HFF-Myc (cell line): Measurements from ENCODE around the gene STK32C.

ENCODE experiments used
- DNase-seq: peaks from one replicate; pipeline ENCODE4 v3.0.0-alpha.2; 2011; ENCODE audit warnings: low read depth; ENCODE audit errors: extremely low read depth
- H3K4me3 ChIP-seq: replicated peaks from 2 replicates; pipeline ENCODE4 v1.5.1; 2011; ENCODE audit warnings: low read depth, mild to moderate bottlenecking, control low read depth, low read length
- CTCF ChIP-seq: IDR thresholded peaks from 2 replicates; pipeline ENCODE4 v1.5.1; 2012; ENCODE audit warnings: mild to moderate bottlenecking, low read depth, low read length, control low read depth; ENCODE audit errors: missing control alignments

The STK32C gene

GRCh38 chr10:132313305-132313704 is 5.6 kb upstream of the STK32C start:
- no peak overlapping the region for H3K4me3 ChIP-seq
- DNase-seq = no peak
- TF ChIP-seq CTCF = no peak

GRCh38 chr10:132311338-132311939 is 3.7 kb upstream of the STK32C start:
- no peak for DNase-seq
- TF ChIP-seq CTCF = no peak
- no peak overlapping the region for H3K4me3 ChIP-seq

- TF ChIP-seq CTCF = no peak
- DNase-seq = no peak
- H3K4me3 ChIP-seq = no peak overlapping the region
Observed at GRCh38 chr10:132310701-132311337, 3.1 kb upstream of the STK32C start.

GRCh38 chr10:132309879-132310591 is 2.3 kb upstream of the STK32C start:
- DNase-seq = no peak
- no peak overlapping the region for H3K4me3 ChIP-seq
- no peak for TF ChIP-seq CTCF

- no peak overlapping the region for H3K4me3 ChIP-seq
- DNase-seq = no peak
- no peak for TF ChIP-seq CTCF
Observed at GRCh38 chr10:132309471-132309865, 1.7 kb upstream of the STK32C start.

- peak overlapping the region; percentile 55 for H3K4me3 ChIP-seq
- no peak for TF ChIP-seq CTCF
- no peak for DNase-seq
Observed at GRCh38 chr10:132308587-132309470, 1.1 kb upstream of the STK32C start.
